Measurements from ENCODE around the gene FBN3.

The FBN3 gene

GRCh38 chr19:8148088-8148409, 1.3 kb downstream of the FBN3 start:
- DNase-seq, result no peak

DNA sequence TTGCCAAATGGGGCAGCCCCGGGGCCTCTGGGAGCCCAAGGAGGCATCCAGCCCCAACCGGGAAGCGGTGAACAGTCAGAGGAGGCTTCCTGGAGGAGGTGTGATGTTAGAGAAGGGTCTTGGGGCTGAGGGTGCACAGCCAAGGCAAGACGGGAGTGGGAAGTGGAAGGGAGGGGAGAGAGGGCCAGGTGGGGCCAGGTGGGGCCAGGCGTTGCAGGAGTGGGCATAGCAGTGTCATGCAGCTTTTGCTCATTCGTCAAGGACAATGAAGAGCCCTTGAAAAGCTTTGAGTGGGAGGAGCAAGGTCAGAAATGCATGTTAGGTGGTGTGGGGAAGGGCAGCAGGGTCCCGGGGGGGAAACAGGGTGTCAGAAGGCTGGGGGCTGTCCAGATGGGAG, 1.8 kb downstream of the FBN3 start:
- DNase-seq, result no peak

DNA sequence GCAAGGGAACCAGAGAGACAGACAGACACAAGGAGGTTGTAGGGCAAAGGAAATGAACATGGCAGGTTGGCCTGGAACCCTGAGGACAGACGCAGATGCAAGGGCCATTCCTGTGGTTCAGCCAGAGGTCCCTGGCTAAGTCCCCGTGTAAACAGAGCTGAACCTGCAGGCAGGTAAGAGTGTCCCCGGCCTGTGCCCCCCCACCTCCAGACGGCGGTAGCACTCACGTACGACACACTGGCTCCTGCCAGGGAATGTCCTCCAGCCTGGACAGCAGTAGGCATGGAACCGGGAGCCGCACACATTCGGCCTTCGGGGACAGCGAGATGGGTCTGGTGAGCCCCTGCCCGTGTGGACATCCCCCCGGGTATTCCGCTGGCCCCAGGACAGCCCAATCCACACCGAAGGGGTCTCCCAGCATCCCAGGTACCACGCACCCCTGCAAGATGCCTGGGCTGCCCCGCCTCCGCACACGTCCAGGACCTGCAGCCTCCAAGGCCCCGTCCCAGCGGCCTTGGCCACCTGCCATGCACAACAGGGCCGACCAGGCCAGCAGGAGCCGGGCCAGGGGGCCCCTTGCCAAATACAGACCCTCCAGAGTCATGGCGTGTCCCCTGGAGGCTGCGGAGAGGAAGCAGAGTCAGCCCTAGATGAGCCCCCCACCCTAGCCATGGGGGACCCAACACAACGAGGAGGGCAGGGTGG, 2.4 kb downstream of the FBN3 start:
- no peak for DNase-seq

- no peak for DNase-seq
Observed at GRCh38 chr19:8144273-8144995, 5.0 kb downstream of the FBN3 start.

GRCh38 chr19:8143041-8143440, 6.4 kb downstream of the FBN3 start:
- no peak for DNase-seq

DNA sequence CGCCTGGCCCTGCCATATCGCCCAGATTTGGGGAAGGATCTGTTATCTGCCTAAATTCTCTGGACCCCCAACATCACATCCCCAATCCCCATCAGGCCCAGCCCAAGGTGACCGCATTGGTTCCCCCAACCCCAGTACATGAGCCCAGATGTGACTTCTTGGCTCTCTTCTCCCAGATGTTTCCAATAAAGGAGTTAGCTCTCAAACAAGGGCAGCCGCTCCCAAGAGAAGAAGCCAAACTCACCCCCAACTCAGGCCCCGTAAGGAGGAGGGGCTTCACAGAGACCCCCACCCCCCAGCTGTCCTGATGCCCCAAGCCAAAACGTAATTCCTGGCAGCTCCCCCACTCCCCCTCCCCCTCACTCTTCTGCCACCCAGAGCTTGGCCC, 6.9 kb downstream of the FBN3 start:
- no peak for DNase-seq

- DNase-seq, result no peak
Observed at GRCh38 chr19:8141726-8142512, 7.5 kb downstream of the FBN3 start.

- no peak for DNase-seq
Observed at GRCh38 chr19:8138201-8138600, 11.2 kb downstream of the FBN3 start.

GRCh38 chr19:8137425-8137824, 12.0 kb downstream of the FBN3 start:
- DNase-seq, result no peak

- no peak for DNase-seq
Observed at GRCh38 chr19:8135946-8136618, 13.3 kb downstream of the FBN3 start.

DNA sequence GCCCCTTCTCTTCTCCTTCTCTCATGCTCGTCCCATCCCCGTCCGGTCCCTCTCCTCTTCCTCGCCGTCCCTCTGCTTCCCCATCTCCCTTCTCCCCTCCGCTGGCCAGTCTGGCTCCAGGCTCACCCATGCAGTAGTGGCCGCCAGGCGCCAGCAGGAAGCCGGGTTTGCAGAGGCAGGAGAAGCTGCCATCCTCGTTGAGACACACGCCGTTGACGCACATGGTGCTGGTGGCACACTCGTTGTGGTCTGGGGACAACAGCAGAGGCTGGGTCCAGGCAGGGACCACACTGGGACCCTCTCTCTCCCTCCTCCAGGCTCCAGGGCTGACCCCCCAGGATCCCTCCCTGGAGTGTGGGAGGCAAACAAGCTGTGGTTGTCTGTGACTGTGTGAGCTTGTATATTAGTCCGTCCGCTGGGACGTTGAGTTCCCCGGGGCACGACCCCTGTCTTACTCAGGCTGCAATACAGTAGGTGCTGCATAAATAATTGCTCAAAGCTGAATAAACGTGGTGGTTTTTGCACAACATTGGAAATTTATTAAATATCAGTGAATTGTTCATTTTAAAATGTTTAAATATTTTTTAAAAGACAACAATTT, 16.4 kb downstream of the FBN3 start:
- DNase-seq, result no peak

DNA sequence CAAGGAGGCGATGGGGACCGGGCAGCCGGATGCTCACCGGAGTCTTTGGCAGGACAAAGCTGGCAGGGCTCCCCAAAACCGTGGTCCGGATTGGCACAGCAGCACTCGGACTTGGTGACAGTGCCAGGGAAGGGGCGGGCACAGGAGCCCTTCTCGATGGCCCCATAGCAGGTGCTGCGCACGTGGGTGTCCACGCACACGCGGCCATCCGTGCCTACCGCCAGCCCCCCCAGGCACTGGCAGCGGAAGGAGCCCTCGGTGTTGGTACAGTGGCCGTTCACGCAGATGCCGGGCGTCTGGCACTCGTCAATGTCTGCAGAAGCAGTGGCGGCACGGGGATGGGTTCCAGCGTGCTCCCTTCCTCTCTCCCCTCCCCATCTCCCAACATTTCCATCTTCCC, 17.9 kb downstream of the FBN3 start:
- no peak for DNase-seq

GRCh38 chr19:8129061-8129618, 20.3 kb downstream of the FBN3 start:
- DNase-seq, result no peak

GRCh38 chr19:8128551-8128950, 20.8 kb downstream of the FBN3 start:
- DNase-seq, result no peak

GRCh38 chr19:8127311-8127710, 22.1 kb downstream of the FBN3 start:
- DNase-seq, result no peak

GRCh38 chr19:8126511-8126910, 22.9 kb downstream of the FBN3 start:
- DNase-seq, result no peak

GRCh38 chr19:8126008-8126407, 23.4 kb downstream of the FBN3 start:
- DNase-seq, result no peak

- DNase-seq, result no peak
Observed at GRCh38 chr19:8123683-8124082, 25.7 kb downstream of the FBN3 start.

DNA sequence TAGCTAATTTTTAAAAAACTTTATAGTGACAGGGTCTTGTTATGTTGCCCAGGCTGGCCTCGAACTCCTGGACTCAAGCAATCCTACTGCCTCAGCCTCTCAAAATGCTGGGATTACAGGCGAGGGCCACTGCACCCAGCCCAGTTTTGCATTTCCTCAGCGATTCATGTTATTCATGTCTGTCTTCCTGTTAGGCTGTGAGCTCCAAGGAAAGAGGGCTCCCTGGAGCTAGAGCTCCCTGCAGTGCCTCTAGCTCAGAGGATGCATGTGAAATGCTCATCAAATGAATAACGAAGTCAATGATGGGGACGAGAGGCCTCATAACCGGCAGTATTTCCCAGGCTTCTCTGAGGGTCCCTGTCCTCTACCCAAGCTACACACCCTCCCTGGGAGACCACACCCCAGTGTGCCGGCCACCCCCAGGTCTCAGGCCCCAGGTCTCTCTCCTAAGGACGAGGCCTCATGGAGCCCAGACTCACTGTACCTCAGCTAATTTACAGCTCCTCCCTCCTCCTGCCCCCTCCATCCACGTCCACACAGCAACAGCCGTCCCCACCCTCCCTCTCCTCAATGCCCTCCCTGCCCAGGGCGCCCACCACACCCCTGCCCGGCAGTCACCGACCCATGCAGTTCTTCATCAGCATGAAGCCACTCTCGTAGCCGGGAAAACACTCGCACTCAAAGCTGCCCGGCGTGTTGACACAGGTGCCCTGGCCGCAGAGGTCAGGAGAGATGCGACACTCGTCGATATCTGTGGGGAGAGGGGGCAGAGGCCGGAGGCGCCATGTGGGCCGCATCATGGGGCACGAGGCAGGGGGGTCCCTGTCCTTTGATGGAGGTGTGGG, 28.5 kb downstream of the FBN3 start:
- DNase-seq, result no peak

DNA sequence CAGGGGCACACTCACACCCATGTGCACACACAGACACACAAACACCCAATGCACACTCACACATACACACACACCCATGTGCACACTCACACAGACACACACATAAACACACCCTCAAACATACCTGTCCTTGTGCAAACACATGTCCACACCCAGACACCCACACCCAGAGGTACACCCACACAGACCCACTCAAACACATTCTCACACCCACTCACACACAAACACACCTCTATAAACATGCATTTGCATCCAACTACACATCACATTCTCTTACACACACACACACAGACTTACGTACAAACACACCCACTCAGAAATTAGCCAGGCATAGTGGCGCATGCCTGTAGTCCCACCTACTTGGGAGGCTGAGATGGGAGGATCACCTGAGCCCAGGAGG, 31.4 kb downstream of the FBN3 start:
- no peak for DNase-seq

DNA sequence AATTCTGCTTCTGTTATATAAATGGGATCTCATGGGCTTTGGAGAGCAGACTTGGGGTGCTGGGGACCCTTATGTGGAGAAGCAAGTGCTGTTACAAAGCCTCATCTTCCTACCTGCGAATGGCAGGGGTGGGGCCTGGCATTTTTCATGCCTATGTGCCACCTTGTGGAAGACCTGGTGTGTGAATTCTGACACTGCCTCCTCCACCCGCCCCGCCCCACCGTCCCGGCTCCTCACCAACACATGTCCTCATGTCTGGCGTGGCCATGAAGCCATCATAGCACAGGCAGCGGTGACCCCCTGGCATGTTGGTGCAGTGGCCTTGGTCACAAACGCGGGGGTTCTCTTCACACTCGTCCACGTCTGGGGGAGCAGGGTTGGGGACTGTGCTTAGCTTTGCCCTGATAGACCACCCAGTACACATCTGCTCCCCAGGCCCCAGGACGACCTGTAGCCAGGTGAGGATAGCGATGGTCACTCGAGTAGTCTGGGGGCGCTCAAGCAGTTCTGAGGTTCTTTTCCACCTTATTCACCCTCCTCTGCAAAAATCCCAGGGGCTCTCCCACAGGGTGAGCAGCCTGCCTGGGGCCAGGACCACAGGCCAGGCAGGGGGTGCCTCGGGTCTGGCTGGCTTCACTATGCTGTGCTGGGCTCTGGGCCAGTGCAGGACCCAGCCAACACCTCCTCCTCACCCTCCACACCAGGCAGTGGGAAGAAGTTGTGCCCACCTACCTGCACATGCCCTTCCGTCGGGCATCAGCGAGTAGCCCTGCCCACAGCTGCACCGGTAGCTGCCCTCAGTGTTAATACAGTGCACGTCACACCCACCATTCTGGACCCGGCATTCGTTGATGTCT, 32.7 kb downstream of the FBN3 start:
- DNase-seq, result no peak
